Activated CD8-positive, alpha-beta memory T cell treated with anti-CD3 and anti-CD28 coated beads, Interleukin-2, amount 50 U/mL, for 24 hours (primary cell): ENCODE measurements around the gene LCE3E.
"Not testable (repeated sequence)": the region's sequence is repeated elsewhere in the genome, so short reads cannot be mapped to it uniquely, and the experiment has no call there.

Experiments used
- DNase-seq: peaks from one replicate; pipeline ENCODE4 v3.0.0-alpha.2; 2020; ENCODE audit errors: extremely low read depth

LCE3E gene, protein sequence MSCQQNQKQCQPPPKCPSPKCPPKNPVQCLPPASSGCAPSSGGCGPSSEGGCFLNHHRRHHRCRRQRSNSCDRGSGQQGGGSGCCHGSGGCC

DNA sequence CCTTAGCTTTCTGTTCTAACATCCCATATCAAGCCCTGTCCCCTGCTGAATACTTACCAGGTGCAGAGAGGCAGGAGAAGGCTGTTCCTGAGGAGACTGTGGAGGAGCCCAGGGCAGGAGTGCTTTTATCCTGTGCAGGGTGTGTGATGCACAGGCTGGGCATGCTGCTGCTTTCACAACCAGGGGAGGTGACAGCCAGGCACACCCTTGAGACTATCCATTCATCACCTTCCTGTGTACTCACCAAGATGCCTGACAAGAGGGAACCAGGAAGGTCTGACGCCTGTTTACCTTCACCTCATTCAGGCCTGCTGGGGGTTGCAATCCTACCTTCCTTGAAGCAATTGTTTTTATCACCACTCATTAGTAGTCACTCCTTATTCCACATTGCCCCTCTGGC lies at the start of gene LCE3E:
Gene LCE3E, minus strand, starts transcription at position 100 of the 400 bp plus-strand sequence. CDS start 572 bp downstream, outside the sequence.
- no peak for DNase-seq

DNA sequence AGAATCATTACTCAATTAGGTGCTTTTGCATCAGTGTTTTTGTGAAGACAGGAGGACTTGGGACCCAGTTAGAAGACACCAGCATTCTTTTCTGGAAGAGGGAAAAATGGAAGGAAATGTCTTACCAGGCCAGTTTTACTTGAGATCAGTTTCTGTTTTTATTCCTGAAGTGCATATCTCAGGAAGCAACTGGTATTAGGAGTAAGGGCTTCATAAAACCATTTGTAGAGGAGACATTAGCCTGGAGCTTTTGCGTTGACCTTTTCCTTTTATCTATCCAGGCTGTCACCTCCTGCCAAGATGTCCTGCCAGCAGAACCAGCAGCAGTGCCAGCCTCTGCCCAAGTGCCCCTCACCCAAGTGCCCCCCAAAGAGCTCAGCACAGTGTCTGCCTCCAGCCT lies 46.9 kb upstream of the LCE3E start, which contains the start of gene LCE3B:
Gene LCE3B, plus strand, starts transcription at position 301 of the 400 bp plus-strand sequence. Its CDS starts 0 bp downstream, at position 301.
- no peak for DNase-seq

DNA sequence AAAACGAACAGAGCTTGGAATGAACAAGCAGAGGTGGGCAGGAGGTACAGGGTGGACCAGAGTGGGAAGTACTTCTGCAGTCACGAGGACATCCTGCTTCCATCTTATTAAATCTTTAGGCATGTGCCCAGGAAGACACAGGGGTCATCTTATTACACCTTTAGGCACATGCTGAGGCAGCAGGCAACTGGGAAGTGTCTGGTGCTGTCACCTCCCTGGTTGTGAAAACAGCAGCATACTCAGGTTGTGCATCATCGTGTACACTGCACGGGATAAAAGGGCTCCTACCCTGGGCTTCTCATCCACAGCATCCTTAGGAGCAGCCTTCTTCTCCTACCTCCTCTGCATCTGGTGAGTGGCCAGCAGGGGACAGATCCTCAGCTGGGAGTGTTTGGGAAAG lies 33.4 kb upstream of the LCE3E start, which contains the start of gene LCE3C:
Gene LCE3C, plus strand, starts transcription at position 301 of the 400 bp plus-strand sequence. CDS start 498 bp downstream, outside the sequence.
- DNase-seq, result no peak

DNA sequence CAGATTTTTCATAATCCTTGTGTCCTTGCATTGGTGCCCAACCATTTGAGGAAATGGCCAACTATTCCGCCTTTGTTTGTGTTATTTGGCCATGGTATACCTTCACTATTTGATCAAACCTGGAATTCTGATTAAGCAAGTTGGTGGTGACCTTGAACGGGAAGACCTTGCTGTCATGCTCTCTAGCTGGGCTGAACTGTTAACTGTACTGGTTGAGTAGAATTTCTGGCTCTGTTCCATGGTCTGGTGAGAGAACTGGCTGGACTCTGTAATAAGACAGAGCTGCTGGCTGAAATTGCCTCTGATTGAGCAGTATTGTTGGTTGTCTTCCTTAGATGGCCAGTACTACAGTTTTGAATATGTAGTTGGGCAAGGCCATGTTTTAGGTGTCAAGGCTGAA lies 30.4 kb upstream of the LCE3E start:
- no peak for DNase-seq

DNA sequence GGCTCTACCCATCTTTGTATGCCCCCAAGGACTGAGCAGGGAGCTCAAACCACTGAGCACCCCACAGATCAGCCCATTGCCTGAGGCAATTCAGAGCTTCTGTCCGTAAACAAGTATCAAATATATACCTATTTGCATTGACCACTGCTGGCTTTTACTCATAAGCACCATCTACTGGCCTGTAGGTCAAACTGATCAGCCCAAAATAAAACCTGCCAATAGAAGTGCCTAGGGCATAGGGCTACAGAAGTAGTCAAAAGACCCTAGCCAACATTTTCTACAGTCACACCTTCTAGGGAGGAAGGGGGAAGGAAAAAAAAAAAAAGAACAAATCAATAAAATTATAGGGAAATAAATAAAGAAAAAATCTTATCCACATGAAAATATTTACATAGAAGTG lies 19.0 kb upstream of the LCE3E start:
- no peak for DNase-seq

DNA sequence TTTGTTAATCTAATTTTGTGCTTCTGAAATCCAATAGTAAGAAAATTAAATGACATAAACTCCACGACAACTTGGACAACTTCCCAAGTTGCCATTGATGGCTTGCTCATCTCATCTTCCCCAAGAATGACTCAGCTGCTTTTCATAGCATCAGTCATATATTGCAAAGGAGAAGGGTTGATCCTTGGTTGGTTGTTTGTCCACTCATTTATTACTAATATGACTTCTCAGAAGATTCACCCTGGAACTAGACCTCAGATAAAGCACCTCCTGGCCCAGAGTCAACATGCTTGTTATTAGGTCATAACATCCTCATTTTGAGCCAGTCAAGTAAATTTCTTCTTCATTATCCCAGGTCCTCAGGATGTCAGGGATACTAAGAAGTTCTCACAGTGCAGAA lies 16.1 kb upstream of the LCE3E start:
- no peak for DNase-seq

DNA sequence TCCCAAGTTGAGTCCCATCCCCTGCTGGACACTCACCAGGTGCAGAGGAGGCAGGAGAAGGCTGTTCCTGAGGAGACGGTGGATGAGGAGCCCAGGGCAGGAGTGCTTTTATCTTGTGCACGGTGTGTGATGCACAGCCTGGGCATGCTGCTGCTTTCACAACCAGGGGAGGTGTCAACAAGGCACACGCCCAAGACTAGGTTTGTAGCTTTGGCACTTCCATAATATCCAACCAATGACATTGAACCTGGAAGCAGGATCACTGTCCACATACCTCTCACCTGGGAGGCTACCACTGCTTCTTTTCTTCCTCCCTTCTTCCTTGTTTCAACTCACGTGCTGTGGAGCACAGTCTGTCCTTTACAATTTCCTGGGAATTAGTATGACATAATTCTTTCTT lies 13.9 kb upstream of the LCE3E start, which contains the start of gene LCE3D:
Gene LCE3D, minus strand, starts transcription at position 84 of the 400 bp plus-strand sequence. CDS start 580 bp downstream, outside the sequence.
- no peak for DNase-seq

DNA sequence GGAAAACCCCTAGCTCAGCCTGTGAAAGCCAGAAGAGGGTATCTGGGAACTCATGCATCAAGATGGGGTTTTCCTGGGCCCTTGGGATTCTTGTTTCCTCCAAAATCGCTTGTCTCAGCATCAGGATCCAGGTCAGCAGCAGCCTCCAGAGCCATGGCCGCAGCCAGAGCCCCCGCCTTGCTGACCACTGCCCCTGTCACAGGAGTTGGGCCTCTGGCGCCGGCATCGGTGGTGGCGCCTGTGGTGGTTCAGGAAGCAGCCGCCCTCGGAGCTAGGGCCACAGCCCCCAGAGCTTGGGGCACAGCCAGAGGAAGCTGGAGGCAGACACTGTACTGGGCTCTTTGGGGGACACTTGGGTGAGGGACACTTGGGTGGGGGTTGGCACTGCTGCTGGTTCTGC lies 12.9 kb upstream of the LCE3E start:
- DNase-seq, result not testable (repeated sequence)

DNA sequence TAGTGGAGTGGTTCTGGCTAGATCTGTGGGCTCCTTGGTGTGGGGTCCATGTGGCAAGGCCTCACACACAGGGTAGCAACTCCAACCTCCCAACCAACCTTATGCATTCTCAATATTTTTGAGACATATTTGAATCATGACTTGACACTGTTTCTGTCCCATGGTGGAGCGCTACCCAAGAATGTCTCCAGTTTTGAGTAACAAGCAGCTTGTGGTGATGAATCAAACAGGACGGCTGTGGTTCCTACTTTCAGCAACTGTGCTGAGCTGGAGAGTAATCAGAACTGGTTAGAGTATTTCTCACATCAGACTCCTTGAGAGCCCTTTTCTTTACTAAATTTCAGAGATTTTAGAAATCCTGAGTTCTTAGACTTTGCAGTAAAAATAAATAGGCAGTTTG lies 10.6 kb upstream of the LCE3E start:
- DNase-seq, result no peak

DNA sequence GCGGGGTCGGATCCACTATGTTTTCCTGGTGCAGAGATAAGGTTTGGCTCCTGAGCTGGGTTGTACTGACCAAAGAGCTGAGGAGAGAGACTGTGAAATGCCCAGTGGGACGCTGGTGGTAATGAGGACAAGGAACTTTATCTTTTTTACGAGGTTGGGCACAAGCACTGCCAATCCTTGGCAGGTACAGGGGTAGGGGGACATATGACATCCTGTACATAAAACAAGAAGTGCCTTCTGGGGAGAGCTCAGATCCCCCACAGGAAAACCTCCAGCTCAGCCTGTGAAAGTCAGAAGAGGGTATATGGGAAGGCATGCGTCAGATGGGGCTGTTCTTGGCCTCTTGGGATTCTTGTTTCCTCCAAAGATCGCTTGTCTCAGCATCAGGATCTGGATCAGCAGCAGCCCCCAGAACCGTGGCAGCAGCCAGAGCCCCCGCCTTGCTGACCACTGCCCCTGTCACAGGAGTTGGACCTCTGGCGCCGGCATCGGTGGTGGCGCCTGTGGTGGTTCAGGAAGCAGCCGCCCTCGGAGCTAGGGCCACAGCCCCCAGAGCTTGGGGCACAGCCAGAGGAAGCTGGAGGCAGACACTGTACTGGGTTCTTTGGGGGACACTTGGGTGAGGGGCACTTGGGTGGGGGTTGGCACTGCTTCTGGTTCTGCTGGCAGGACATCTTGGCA lies 905 bp downstream of the LCE3E start:
- DNase-seq, result no peak

DNA sequence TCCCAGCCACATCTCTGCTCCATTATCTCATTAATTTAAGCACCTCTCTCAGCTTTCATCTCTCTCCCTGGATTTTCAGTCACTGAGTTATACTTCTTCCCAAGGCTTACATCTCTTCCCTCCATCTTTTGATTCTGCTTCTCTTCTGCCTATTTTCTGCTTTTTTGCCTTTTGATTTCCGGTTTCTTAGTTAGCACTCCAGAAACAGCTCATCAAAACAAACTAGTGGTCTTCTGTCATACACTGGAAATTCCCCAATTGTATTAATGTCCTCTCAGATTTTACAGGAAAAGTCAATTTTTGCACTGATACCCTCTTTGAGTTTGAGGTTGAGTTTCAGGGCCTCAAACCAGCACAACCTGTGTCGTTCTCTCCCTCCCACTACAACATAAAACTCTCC lies 1.5 kb downstream of the LCE3E start:
- no peak for DNase-seq

DNA sequence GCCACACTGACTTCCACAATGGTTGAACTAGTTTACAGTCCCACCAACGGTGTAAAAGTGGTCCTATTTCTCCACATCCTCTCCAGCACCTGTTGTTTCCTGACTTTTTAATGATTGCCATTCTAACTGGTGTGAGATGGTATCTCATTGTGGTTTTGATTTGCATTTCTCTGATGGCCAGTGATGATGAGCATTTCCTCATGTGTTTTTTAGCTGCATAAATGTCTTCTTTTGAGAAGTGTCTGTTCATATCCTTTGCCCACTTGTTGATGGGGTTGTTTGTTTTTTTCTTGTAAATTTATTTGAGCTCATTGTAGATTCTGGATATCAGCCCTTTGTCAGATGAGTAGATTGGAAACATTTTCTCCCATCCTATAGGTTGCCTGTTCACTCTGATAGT lies 18.2 kb downstream of the LCE3E start:
- DNase-seq, result not testable (repeated sequence)

DNA sequence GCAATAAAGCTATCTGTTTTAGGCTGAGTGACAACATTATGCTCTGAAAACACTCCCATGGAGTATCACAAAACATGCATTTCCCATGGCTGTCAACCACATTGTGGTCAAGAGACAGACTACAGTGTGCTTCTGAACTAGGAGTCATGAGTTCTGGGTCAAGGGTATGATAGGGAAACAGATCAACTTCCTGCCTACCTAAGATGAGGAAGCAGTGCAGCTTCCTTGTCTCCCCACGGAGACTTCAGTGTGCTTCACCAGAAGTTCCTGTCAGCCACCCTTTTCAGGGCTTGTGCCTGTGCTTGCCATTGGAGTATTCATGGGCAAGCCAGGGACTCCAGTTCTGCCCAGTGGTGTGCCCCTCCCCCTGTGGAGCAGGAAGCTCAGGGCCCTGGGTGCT lies 19.9 kb downstream of the LCE3E start:
- no peak for DNase-seq

DNA sequence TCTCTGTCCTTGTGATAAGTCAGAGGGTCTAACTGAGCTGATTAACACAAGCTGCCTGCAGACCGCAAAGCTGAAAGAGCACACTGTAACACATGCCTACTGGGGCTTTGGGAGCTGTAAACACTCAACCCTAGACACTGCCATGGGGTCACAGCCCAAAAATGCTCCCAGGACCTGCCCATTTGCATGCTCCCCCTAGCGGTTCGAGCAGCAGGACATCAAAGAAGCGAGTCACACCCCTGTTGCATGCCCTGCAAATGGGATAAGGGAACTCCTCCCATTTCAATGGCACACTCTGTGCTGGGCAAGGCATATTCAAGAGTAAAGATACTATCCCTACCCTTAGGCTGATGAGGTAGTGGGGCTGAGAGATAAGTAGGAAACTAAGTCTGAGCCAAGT lies 22.8 kb downstream of the LCE3E start:
- no peak for DNase-seq

DNA sequence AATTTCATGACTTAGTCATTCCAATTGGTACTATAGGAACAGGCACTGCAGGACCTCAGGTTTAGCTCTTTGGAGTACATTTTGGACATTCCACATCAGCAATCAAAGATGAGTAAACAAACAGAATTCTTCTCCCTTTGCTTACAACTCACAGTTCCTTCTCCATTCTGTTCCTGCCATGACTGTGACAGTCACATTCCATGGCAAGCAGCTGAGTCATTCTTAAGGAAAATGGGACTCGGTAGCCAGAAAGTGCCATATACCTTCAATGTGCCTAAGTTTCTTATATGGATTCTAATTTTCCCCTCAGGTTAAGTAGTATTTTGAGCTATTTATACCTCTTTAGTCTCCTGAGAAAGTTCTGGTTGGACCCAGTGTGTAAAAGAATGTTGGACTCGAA lies 26.7 kb downstream of the LCE3E start:
- DNase-seq, result no peak

DNA sequence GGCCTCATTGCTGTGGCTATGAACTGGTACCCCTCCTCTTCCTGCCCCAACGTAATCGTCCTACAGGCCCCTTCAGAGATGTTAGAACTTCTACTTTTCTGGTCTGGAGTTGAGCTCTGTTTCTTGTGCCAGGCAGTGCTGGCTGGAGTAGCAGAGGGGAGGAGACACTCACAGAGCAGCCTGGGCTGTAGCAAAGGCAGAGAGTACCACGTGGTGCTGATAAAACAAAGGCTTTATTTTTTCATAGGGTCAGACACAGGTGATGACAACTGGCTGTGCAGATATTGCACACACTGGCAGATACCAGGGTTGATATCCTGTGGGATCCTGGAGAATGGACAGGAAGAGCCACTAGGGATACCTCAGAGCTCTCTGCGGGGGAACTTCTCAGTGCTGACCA lies 29.1 kb downstream of the LCE3E start:
- DNase-seq, result no peak

DNA sequence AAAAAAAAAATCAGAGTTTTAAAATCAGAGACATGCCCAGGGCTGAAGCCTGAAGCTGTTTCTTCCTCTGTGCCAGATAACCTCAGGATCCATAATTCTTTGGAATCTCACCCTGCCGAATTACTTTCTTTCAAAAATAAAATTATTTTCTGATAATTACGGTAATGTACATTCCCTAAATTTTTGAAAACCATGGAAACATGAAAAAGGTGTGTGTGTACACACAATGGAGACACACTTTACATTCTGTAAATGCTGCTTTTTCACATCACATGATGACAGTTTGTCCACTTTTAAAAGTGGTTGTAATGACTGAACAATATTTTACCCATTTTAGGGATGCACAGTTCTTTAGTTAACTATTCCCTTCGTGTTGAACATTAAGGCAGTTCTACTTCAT lies 30.8 kb downstream of the LCE3E start:
- no peak for DNase-seq

DNA sequence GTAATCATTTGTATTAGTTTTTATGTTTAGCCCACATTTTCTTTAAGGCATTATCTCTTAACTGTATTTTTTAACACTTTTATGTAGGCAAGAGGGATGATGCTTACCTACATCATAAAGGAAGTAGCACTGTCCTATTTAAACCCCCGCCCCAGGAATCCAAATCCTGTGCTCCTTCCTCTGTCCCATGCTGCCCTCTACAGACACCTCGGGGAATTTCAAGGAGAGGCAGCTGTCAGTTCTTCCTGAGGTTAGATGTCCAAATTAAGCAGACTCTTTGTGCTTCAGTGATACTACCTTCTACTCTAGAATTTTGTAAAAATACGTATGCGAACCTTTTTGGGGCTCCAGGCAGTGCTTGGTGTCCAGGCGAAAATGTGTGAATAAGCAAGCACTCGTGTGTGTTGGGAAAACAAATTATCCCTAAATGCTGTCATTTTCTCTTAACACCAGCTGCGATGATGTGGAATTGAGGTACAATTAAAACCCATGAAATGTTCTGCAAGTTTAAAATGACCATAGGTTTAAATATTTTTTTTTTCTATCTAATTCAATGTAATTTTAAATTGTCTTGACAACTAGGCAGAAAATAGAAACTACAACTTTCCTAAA lies 33.1 kb downstream of the LCE3E start:
- DNase-seq, result no peak

DNA sequence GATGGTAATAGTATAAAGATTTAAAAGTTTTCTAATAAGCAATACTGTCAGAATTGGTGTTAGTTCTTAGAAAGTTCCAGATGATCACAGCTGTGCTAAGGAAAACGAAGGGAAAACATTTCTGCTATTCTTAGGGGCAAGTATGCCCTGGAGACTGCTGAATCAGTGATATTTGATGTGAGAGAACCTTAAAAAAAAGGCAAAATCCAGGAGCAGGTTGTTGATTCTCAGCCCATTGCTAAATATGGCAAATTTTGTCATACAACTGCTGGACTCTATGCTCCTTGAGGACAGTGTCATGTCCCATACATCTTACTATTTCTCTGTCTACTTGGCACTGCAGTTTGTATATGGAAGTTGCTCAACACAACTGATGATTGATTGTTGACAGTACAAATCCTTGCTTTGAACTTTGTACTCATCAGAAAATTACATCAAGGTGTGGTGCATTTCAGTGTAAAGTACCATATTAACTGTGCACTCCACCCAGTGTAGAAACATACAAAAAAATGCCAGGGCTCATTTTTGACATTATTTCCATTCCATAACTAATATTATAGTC lies 41.4 kb downstream of the LCE3E start:
- no peak for DNase-seq

DNA sequence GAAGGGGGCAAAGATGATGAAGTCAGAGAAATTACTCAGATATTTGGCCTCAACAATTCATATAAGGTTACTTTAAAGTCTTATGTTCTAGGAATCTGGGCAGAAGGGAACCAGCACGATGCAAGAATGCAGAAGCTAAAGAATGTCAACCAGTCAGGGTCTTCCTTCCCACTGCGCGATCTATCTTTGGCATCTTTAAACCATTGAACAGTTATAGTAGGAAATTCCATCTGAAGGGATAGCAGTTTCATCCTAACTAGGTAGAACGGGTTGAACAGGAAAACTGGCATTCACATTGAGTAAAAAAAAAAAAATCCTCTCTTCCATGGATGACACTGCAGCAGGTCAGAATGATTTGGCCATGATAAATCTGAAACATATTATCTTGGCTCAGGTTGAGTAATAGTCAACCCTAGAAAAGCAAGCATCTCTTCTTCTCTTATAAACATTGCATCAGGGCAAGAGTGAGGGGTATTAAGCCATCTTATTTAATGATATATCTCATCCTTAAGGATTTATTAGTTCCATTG lies 46.0 kb downstream of the LCE3E start:
- no peak for DNase-seq

DNA sequence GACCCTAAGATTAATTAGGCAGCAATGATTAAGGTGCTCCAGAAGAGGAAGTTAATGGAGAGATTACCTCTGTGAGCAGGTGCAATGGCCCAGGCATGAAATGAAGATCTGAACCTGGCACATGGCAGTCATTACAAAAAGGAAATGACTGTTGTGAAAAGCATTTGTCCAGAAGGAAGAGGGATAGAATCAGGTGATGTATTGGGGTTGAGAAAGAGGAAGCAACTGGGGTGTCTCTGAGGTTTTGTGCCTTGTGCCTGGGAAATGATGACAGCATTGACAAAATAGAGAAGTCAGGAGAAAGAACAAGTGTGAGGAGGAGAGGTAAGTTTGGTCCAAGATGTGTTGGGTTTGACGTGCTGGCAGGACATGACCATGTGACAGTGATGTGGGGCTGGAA lies 46.7 kb downstream of the LCE3E start:
- DNase-seq, result no peak

DNA sequence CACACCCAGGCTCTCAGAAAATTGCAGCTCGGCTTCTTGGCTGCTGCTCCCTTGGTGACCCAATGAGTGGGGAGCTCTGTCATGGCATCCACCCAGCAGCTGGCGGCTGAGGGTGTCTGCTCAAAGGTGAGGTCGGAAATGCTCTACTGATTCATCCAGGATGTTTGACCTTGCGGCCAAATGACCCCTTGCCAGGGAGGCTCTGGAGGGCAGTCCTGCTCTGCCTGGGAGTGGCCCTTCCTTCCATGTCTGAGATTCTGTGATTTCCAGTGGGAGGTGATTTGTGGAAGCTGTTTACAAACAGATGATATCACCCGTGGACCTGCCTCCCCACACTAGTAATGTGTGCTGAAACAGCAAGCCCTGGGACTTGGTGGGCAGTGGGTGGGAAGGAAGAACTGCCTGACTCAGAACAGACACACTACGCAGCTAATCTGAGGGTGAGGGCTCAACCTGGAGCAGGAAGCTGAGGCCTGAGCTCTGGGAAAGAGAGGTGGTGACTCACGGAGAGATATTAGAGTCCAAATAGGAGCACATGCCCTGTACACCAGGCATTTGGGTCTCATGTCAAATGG lies 49.3 kb downstream of the LCE3E start:
- DNase-seq, result no peak
